HG02623 (cell line): ENCODE data around the gene DPP4.

Experiments used
- ATAC-seq: cut with Tn5 transposase; IDR thresholded peaks from one replicate; pipeline ENCODE4 v1.9.1; 2021; ENCODE audit warnings: moderate library complexity; ENCODE audit not compliant: unreplicated experiment

The DPP4 gene

GRCh38 chr2:162085090-162085891 is 11.3 kb upstream of the DPP4 start:
- no peak for ATAC-seq

- no peak for ATAC-seq
These were observed 10.5 kb upstream of the DPP4 start for GRCh38 chr2:162084536-162084935.

- no peak for ATAC-seq
These were observed 8.7 kb upstream of the DPP4 start for GRCh38 chr2:162082681-162083080.

GRCh38 chr2:162082036-162082435 is 8.0 kb upstream of the DPP4 start:
- no peak for ATAC-seq

- ATAC-seq: no peak
These were observed 5.5 kb upstream of the DPP4 start for GRCh38 chr2:162079514-162079913.

- ATAC-seq: no peak
These were observed 1.7 kb upstream of the DPP4 start for GRCh38 chr2:162075689-162076132.

- ATAC-seq: no peak
These were observed 1.1 kb upstream of the DPP4 start for GRCh38 chr2:162074928-162075688.

GRCh38 chr2:162074632-162074895 is 549 bp upstream of the DPP4 start:
- ATAC-seq: no peak

- no peak for ATAC-seq
These were observed 783 bp downstream of the DPP4 start for GRCh38 chr2:162072976-162073887.

GRCh38 chr2:162072181-162072702 is 1.8 kb downstream of the DPP4 start:
- ATAC-seq: peak; percentile 45

- ATAC-seq: no peak
These were observed 3.0 kb downstream of the DPP4 start for GRCh38 chr2:162071001-162071400.

- ATAC-seq: no peak
These were observed 3.6 kb downstream of the DPP4 start for GRCh38 chr2:162070228-162070936.

- no peak for ATAC-seq
These were observed 4.6 kb downstream of the DPP4 start for GRCh38 chr2:162069267-162069903.

- no peak for ATAC-seq
These were observed 6.4 kb downstream of the DPP4 start for GRCh38 chr2:162067596-162067995.

GRCh38 chr2:162065767-162066166 is 8.2 kb downstream of the DPP4 start:
- ATAC-seq: no peak

- peak; percentile 51 for ATAC-seq
These were observed 10.1 kb downstream of the DPP4 start for GRCh38 chr2:162063899-162064298.

- no peak for ATAC-seq
These were observed 10.7 kb downstream of the DPP4 start for GRCh38 chr2:162063281-162063680.

GRCh38 chr2:162062559-162062958 is 11.5 kb downstream of the DPP4 start:
- ATAC-seq: no peak

GRCh38 chr2:162061021-162061420 is 13.0 kb downstream of the DPP4 start:
- ATAC-seq: no peak

- no peak for ATAC-seq
These were observed 13.5 kb downstream of the DPP4 start for GRCh38 chr2:162060532-162060931.
